Esophagus squamous epithelium (tissue), 5 donors: ENCODE data around the gene PTPRM. TPM values are rescaled to one million over a fixed set of nuclear protein-coding genes. Genes with fewer than 3 reads are reported as not detected.

Source experiments
- DNase-seq: peaks from one replicate; lab custom pipeline; 2025; lab: John Stamatoyannopoulos, UW
- H3K27ac ChIP-seq, 4 donors: fragments of 200-600 bp; sonication (generic); one replicate each; pipeline ENCODE4 v1.5.1; 2016 to 2019; ENCODE audit warnings: mild to moderate bottlenecking in 1 of 4
- H3K27me3 ChIP-seq, 4 donors: fragments of 200-600 bp; sonication (generic); 1 replicate in 3 of 4; 2 replicates in 1 of 4; pipeline versions ENCODE4 v1.5.1 to v1.6.0; 2017 to 2021; ENCODE audit warnings: antibody characterized with exemption in 1 of 4
- H3K36me3 ChIP-seq, 3 donors: fragments of 200-600 bp; sonication (generic); one replicate each; pipeline ENCODE4 v1.5.1; 2016 to 2019
- H3K4me1 ChIP-seq, 3 donors: fragments of 200-600 bp; sonication (generic); one replicate each; pipeline ENCODE4 v1.5.1; 2017 to 2019
- H3K4me3 ChIP-seq, 4 donors: fragments of 200-600 bp; sonication (generic); 1 replicate in 3 of 4; 2 replicates in 1 of 4; pipeline ENCODE4 v1.5.1; 2016 to 2019; ENCODE audit warnings: mild to moderate bottlenecking in 2 of 4, moderate library complexity in 1 of 4
- H3K9me3 ChIP-seq, 3 donors: fragments of 200-600 bp; sonication (generic); one replicate each; pipeline ENCODE4 v1.5.1; 2016 to 2019
- POLR2A ChIP-seq, 4 donors: fragments of 450-650 bp; IDR thresholded peaks; one replicate each; pipeline ENCODE4 v1.6.1; 2017; ENCODE audit warnings: antibody characterized with exemption in 4 of 4, mild to moderate bottlenecking in 4 of 4, moderate library complexity in 3 of 4
- WGBS, 2 donors: methylation state at CpG; one replicate each; pipeline ENCODE4 v1.1.5; 2018; 5-methylcytosine and 5-hydroxymethylcytosine counted together
- intact Hi-C: fragments of 100-400 bp; cut with DNase I; formaldehyde crosslinking; loops from one replicate; pipeline ENCODE4 v1.15.0; 2022
- total RNA-seq, 4 donors: library from RNA; depleted of rRNA; stranded (reverse); fragments of >200 nt; gene quantifications; one replicate each; pipeline ENCODE4 v1.1.0, GENCODE V29; 2016
- TF ChIP-seq, protein P1 (sequence below), 6 experiments: fragments of 450-650 bp in 4 of 6; fragments of 200-600 bp in 2 of 6; sonication (generic) in 2 of 6; IDR thresholded peaks; one replicate each; pipeline ENCODE4 v1.5.1; 2016 to 2019; ENCODE audit warnings: antibody characterized with exemption in 6 of 6, mild to moderate bottlenecking in 4 of 6, moderate library complexity in 4 of 6
- donor health status: DM: yes; HTN: yes; CAD: no.

PTPRM gene
- total RNA-seq, 4 donors from 2014 or later = 6.5 to 38.7 (median 11.1) TPM

DNA sequence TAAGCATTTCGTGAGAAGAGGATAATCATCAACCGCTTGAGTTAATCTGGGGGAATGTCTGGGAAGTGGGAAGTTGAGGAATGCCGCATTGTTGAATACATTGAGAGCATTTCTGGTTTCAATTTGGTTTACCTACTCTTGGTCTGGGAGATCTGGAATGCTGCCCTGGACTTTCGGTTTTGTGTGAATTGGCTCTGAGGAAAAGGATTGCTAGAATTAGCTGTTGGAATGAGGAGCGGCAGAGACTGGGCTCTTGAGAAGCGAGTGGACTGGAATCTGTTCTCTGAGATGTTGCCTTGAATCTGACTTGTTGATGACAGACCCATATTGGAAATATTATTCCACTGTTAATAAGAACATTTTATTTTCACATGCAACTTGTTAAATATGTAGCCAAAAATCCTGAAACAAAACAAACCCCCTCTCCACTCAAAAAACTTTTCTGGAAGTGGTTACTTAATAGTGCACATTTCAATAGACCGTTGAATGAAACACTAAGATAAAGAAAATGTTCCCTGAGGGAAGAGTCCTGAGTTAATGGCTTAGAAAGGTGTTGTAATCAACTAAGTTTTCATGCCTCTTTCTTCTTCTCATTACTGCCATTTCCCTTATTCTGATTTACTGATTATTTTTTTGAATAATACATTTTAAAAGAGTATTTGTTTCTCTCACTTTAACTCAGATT lies 50.8 kb downstream of the PTPRM start:
- TF ChIP-seq, protein P1, sequence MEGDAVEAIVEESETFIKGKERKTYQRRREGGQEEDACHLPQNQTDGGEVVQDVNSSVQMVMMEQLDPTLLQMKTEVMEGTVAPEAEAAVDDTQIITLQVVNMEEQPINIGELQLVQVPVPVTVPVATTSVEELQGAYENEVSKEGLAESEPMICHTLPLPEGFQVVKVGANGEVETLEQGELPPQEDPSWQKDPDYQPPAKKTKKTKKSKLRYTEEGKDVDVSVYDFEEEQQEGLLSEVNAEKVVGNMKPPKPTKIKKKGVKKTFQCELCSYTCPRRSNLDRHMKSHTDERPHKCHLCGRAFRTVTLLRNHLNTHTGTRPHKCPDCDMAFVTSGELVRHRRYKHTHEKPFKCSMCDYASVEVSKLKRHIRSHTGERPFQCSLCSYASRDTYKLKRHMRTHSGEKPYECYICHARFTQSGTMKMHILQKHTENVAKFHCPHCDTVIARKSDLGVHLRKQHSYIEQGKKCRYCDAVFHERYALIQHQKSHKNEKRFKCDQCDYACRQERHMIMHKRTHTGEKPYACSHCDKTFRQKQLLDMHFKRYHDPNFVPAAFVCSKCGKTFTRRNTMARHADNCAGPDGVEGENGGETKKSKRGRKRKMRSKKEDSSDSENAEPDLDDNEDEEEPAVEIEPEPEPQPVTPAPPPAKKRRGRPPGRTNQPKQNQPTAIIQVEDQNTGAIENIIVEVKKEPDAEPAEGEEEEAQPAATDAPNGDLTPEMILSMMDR (IDR thresholded peaks at IDR 0.05) = no peak
- TF ChIP-seq POLR2A (IDR thresholded peaks at IDR 0.05) = no peak
- peak overlapping the region in 1 of 4 donors; percentile 37 for H3K4me3 ChIP-seq
- WGBS, 2 donors = 21 to 22% methylated on average over 7 of the region's 7 CpGs
- no peak for DNase-seq
- no peaks in the 10 kb centered on the region for H3K27me3 ChIP-seq
- H3K36me3 ChIP-seq = no peaks in the 10 kb centered on the region
- H3K9me3 ChIP-seq = no peaks in the 10 kb centered on the region
- intact Hi-C loops = no loop called here
- peaks cover 5 to 60% (median 5%) of the 10 kb centered on the region in 3 donors for H3K4me1 ChIP-seq
- H3K27ac ChIP-seq = peak overlapping the region in 3 of 4 donors; percentile 4 to 54 (median 13)

DNA sequence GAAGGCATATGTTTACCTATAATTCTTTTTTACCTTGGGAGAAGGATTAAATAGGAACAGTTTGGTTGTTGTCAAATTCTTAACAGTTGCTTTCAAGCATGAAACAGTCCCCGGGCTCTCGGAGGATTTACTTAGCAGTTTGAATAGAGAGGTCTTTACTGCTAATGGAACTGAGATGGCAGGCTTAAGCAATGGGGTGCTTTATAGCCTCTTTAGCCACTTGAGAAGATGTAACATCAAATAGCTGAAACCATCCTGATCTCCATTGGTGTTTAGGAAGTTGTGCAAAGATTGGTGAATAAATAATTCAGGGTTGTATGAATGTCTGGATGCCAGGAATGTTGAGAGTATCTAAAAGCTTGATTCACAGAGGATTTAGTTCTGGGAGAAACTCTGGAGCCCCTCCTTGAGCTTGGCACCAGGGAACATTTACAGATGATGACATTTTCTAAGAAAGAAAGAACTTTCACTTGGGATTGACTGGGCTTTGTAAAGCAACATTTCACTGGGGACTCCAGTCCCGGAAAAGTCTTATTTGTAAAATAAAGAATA lies 51.9 kb downstream of the PTPRM start:
- H3K4me1 ChIP-seq = peaks cover 5 to 62% (median 5%) of the 10 kb centered on the region in 3 donors
- WGBS, 2 donors = 31 to 38% methylated on average over 3 of the region's 3 CpGs

DNA sequence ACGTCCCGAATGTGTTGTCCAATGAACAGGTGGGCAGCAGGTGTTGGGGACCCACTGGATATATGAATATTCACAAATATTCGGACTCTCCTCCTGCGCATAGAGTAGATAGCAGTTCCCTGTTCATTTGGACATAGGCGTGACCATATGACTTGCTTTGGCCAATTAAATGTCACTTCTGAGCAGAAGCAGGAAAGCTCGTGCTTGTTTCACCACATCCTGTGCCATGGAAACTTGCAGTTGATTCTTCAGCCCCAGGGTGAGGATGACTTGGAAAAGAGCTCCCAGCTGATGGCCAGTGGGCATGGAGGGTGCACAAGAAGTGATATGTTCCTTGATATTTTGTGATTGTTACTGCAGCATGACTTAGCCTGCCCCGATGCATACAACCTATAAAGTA lies 52.6 kb downstream of the PTPRM start:
- TF ChIP-seq, protein P1 (IDR thresholded peaks at IDR 0.05) = no peak
- no peak for TF ChIP-seq POLR2A (IDR thresholded peaks at IDR 0.05)
- intact Hi-C loops = no loop called here
- peaks cover 5 to 62% (median 5%) of the 10 kb centered on the region in 3 donors for H3K4me1 ChIP-seq
- no peaks in the 10 kb centered on the region for H3K9me3 ChIP-seq
- no peak overlapping the region for H3K4me3 ChIP-seq
- H3K27me3 ChIP-seq = no peaks in the 10 kb centered on the region
- WGBS, 2 donors = 58 to 61% methylated on average over 7 of the region's 7 CpGs
- H3K27ac ChIP-seq = no peak overlapping the region
- no peak for DNase-seq
- H3K36me3 ChIP-seq = no peaks in the 10 kb centered on the region

More for the DNA sequence above, 51.9 kb downstream of the PTPRM start:
- intact Hi-C loops = no loop called here
- H3K36me3 ChIP-seq = no peaks in the 10 kb centered on the region
- H3K27ac ChIP-seq = no peak overlapping the region
- TF ChIP-seq, protein P1 (IDR thresholded peaks at IDR 0.05) = no peak
- no peak for TF ChIP-seq POLR2A (IDR thresholded peaks at IDR 0.05)
- no peak overlapping the region for H3K4me3 ChIP-seq
- no peaks in the 10 kb centered on the region for H3K27me3 ChIP-seq
- no peaks in the 10 kb centered on the region for H3K9me3 ChIP-seq
- no peak for DNase-seq

DNA sequence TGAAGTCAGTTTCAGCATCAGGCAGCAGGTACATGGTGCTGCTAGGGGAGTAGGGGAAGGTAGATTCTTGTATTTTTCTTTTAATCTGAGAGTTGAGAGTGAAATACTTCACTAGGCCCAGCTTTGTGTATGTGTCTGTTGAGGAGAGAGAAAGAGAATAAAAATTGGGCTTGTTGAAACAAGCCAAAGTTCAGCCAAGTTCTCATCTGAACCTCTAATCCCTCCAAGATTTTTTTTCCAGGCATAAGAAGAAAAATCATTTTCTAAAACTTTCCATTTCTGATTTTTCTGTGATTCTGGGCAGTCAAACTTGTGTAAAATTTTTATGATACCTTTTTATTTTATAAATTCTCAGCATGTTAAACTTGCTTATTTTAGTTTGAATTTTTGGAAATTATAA lies 55.6 kb downstream of the PTPRM start:
- no peaks in the 10 kb centered on the region for H3K27me3 ChIP-seq
- no peaks in the 10 kb centered on the region for H3K36me3 ChIP-seq
- intact Hi-C loops = no loop called here
- no peak for DNase-seq
- no peaks in the 10 kb centered on the region for H3K9me3 ChIP-seq
- peaks cover 5 to 50% (median 6%) of the 10 kb centered on the region in 3 donors for H3K4me1 ChIP-seq
- TF ChIP-seq POLR2A (IDR thresholded peaks at IDR 0.05) = no peak
- TF ChIP-seq, protein P1 (IDR thresholded peaks at IDR 0.05) = no peak
- no peak overlapping the region for H3K27ac ChIP-seq
- H3K4me3 ChIP-seq = no peak overlapping the region

DNA sequence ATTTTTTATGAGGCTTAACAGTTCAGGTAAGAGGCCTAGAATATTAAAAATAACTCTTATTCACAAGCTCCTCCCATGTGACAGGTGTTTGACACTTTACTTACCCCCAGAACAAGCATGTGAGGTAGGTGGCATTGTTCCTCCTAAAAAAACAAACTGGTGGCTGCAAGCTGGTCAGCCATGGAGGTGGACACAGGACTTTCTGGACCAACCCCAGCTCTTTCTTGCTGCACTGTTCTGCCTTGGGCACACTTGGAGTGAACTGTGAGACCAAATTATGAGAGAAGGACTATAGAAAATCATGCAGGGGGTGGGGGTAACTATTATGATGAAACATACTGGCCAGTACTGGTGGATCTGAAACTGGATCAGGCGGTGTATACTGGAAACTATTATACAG lies 56.6 kb downstream of the PTPRM start:
- no peak for TF ChIP-seq POLR2A (IDR thresholded peaks at IDR 0.05)
- TF ChIP-seq, protein P1 (IDR thresholded peaks at IDR 0.05) = no peak
- DNase-seq = no peak
- H3K27me3 ChIP-seq = no peaks in the 10 kb centered on the region
- no peaks in the 10 kb centered on the region for H3K36me3 ChIP-seq
- 82 to 88% methylated on average over 1 of the region's 1 CpG for WGBS, 2 donors
- no peak overlapping the region for H3K27ac ChIP-seq
- intact Hi-C loops = no loop called here
- H3K9me3 ChIP-seq = no peaks in the 10 kb centered on the region
- H3K4me3 ChIP-seq = no peak overlapping the region
- peaks cover 4 to 41% (median 6%) of the 10 kb centered on the region in 3 donors for H3K4me1 ChIP-seq
